ENCODE data around the gene STUB1. TPM values are rescaled to one million over a fixed set of nuclear protein-coding genes. Genes with fewer than 3 reads are reported as not detected.

STUB1 gene
- total and polyA plus RNA-seq, 2 of the 8 experiments (the other 6 are each of a cell fraction or from before 2014, with no cell fraction given), result 89.9 to 103 TPM

DNA sequence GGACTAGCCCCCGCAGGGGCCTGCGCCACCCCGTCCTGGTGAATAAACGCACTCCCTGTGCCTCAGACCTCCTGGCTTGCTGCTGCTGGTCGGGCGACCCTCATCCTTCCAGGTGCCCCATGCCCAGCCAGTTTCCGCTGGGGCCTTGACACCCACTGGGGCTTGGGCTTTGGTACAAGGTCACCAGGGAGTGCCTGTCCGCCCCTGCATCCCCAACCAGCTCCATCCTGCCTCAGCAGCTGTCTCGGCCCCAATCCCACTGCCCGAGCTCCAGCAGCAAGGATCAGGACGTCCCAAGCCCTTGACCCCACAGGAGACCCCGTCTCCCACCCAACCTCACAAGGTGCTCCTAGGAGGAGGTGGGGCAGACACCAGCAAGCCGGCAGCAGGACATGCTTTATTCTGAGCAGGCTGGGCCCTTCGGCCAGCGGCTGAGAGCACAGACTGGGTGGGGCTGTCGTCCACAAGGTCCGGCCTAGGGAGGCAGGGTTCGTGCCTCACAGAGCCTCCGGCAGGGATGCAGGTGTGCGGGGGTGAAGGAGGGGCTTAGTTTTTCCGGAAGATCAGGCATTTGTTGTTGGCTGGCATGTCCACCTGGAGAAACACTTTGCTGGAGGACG is 46.0 kb upstream of the STUB1 start:
- Histone ChIP-seq H3K9me3 (ENCODE audit: insufficient read depth in 2 of 2, low read depth in 1 of 2, low read length in 1 of 2) (no peaks in the 10 kb centered on the region), H3K9ac (replicated peaks in 1 of 4; ENCODE audit: extremely low read depth in 1 of 4, low read depth in 3 of 4, low read length in 3 of 4) (no peak overlapping the region), H3K18ac (ENCODE audit: extremely low read depth, low read length) (no peak overlapping the region), H2BK120ac (replicated peaks; ENCODE audit: low read depth, low read length) (no peak overlapping the region), H2BK15ac (ENCODE audit: low read length) (no peak overlapping the region), H4K5ac (ENCODE audit: insufficient read length, low read depth, low read length) (no peak overlapping the region), H3K56ac (replicated peaks; ENCODE audit: insufficient read length, low read depth, low read length) (no peak overlapping the region), H3K4me2 (ENCODE audit: insufficient read depth in 1 of 2, low read depth in 2 of 2, low read length in 2 of 2) (no peak overlapping the region), H3K14ac (ENCODE audit: insufficient read length) (no peak overlapping the region), H2AFZ (ENCODE audit: low read length) (no peak overlapping the region), H4K20me1 (replicated peaks in 1 of 2; ENCODE audit: control insufficient read depth in 1 of 2, insufficient read depth in 2 of 2, low read length in 2 of 2) (peaks cover 3 to 10% of the 10 kb centered on the region in 2 experiments), H4K8ac (ENCODE audit: extremely low read depth, insufficient read depth, low read length) (no peak overlapping the region), H3K4me3 (ENCODE audit: extremely low read depth in 1 of 4, insufficient read depth in 2 of 4, low read depth in 3 of 4, low read length in 4 of 4) (no peak overlapping the region), H3K23me2 (ENCODE audit: low read depth, low read length) (peaks cover 8% of the 10 kb centered on the region; the same call in 1 of the 2 replicates), H3K36me3 (ENCODE audit: control insufficient read depth in 2 of 4, insufficient read depth in 4 of 4, low read length in 3 of 4) (peaks cover 0 to 21% (median 3%) of the 10 kb centered on the region in 4 experiments; a peak in 4 of 8 replicates), H3K79me2 (ENCODE audit: control insufficient read depth in 1 of 2, insufficient read depth in 2 of 2, low read length in 2 of 2) (peaks cover 0 to 6% of the 10 kb centered on the region in 2 experiments; a peak in 1 of 4 replicates), H2AK5ac (ENCODE audit: low read depth, low read length) (no peak overlapping the region), H2BK12ac (ENCODE audit: low read depth, low read length) (peak overlapping the region; percentile 17; the same call in 1 of the 2 replicates), H3K79me1 (ENCODE audit: low read depth, low read length) (no peaks in the 10 kb centered on the region), H2BK20ac (ENCODE audit: low read length) (no peak overlapping the region), H3K27ac (ENCODE audit: low read depth, low read length) (no peak overlapping the region), H3K23ac (ENCODE audit: insufficient read length) (no peak overlapping the region), H3K4me1 (replicated peaks in 1 of 4; ENCODE audit: control insufficient read depth in 3 of 4, insufficient read depth in 4 of 4, low read length in 3 of 4) (peaks cover 0 to 42% (median 34%) of the 10 kb centered on the region in 4 experiments; a peak in 6 of 7 replicates), H4K91ac (replicated peaks; ENCODE audit: insufficient read length, low read length) (no peak overlapping the region), H2BK5ac (ENCODE audit: low read depth, low read length) (no peak overlapping the region), H3K27me3 (replicated peaks in 1 of 4; ENCODE audit: control insufficient read depth in 3 of 4, extremely low read depth in 1 of 4, insufficient read depth in 3 of 4, low read length in 3 of 4) (no peaks in the 10 kb centered on the region), H3K4ac (replicated peaks; ENCODE audit: insufficient read length, low read depth, low read length) (no peak overlapping the region)
- no peak for DNase-seq (ENCODE audit: low read depth in 1 of 2, low spot score in 2 of 2)
- WGBS, 2 experiments (ENCODE audit: extremely low coverage in 1 of 2, insufficient coverage in 1 of 2, insufficient read length in 1 of 2, insufficient replicate concordance in 2 of 2, low coverage in 1 of 2, low lambda C conversion rate in 2 of 2, missing lambda C conversion rate in 1 of 2), result 88% methylated on average over 21 of the region's 22 CpGs; no CpG with 5 or more reads in 1 of the 2 experiments
- FAIRE-seq, result no peak
- ChIA-PET POLR2A (ENCODE audit: partially characterized antibody) (interaction anchor here (0.7 to 2.7 kb wide), 7 partner anchors 10 to 263 kb away, joined by 3 to 16 read pairs (median 4); partner anchors contain the start of gene MRPL28), CTCF (ENCODE audit: partially characterized antibody) (interaction anchor here (0.6 to 1.3 kb wide), 3 partner anchors 14 to 67 kb away, joined by 3 read pairs; partner anchors contain the start of gene NHLRC4)
- no peak for TF ChIP-seq POLR2A (IDR thresholded peaks at IDR 0.05; ENCODE audit: control extremely low read depth in 1 of 2, low read depth in 2 of 2, low read length in 2 of 2)
- TF ChIP-seq RXRA (IDR thresholded peaks at IDR 0.05; ENCODE audit: insufficient read depth, low read depth, low read length), result no peak
- no peak for TF ChIP-seq ZNF274 (IDR thresholded peaks at IDR 0.05; ENCODE audit: borderline replicate concordance, extremely low read depth, low read length)
- no peak for TF ChIP-seq SIRT6 (IDR thresholded peaks at IDR 0.05; ENCODE audit: low read length)
- no peak for TF ChIP-seq KDM4A (IDR thresholded peaks at IDR 0.05; ENCODE audit: low read depth, low read length, severe bottlenecking)
- no peak for TF ChIP-seq SIN3A (conservative IDR thresholded peaks at IDR 0.05 in 1 of 2, IDR thresholded peaks at IDR 0.05 in 1 of 2; ENCODE audit: low read depth in 1 of 2, low read length in 2 of 2)
- no peak for TF ChIP-seq SIX5 (IDR thresholded peaks at IDR 0.05; ENCODE audit: low read depth, low read length)
- TF ChIP-seq MAX (IDR thresholded peaks at IDR 0.05), result no peak
- TF ChIP-seq ASH2L (IDR thresholded peaks at IDR 0.05; ENCODE audit: low read length), result no peak
- no peak for TF ChIP-seq CREB1 (IDR thresholded peaks at IDR 0.05)
- TF ChIP-seq EP300 (IDR thresholded peaks at IDR 0.05; ENCODE audit: borderline replicate concordance in 1 of 2, low read depth in 2 of 2, low read length in 2 of 2), result no peak
- TF ChIP-seq GTF2F1 (IDR thresholded peaks at IDR 0.05; ENCODE audit: borderline replicate concordance, low read depth, low read length), result no peak
- TF ChIP-seq SP4 (IDR thresholded peaks at IDR 0.05; ENCODE audit: low read length), result no peak
- TF ChIP-seq TAF1 (IDR thresholded peaks at IDR 0.05; ENCODE audit: low read depth, low read length), result no peak
